GM12801 (cell line): ENCODE measurements around the gene COL12A1.

Experiments
- CTCF ChIP-seq: IDR thresholded peaks from one replicate; pipeline ENCODE4 v1.5.1; 2011; ENCODE audit warnings: control low read depth; ENCODE audit not compliant: insufficient read length; ENCODE audit errors: extremely low read depth

Gene COL12A1

GRCh38 chr6:75157336-75157735 is 48.5 kb downstream of the COL12A1 start:
- no peak for TF ChIP-seq CTCF

- no peak for TF ChIP-seq CTCF
Observed at GRCh38 chr6:75156186-75156878, 49.5 kb downstream of the COL12A1 start.

- no peak for TF ChIP-seq CTCF
Observed at GRCh38 chr6:75155631-75156030, 50.2 kb downstream of the COL12A1 start.

- TF ChIP-seq CTCF, result no peak
Observed at GRCh38 chr6:75154973-75155372, 50.9 kb downstream of the COL12A1 start.

- no peak for TF ChIP-seq CTCF
Observed at GRCh38 chr6:75150685-75151412, 55.0 kb downstream of the COL12A1 start.

GRCh38 chr6:75149696-75150095 is 56.2 kb downstream of the COL12A1 start:
- TF ChIP-seq CTCF, result no peak

GRCh38 chr6:75149240-75149639 is 56.6 kb downstream of the COL12A1 start:
- no peak for TF ChIP-seq CTCF
